ENCODE results near the gene ZCCHC8. TPM values are rescaled to one million over a fixed set of nuclear protein-coding genes. Genes with fewer than 3 reads are reported as not detected.
A peak's percentile ranks its signal among the peaks of the same experiment; 100 is the strongest.
"Not testable (repeated sequence)": the region's sequence is repeated elsewhere in the genome, so short reads cannot be mapped to it uniquely, and the experiment has no call there.

Gene ZCCHC8
- total and polyA plus RNA-seq, 2 of the 8 experiments (the other 6 are each of a cell fraction or from before 2014, with no cell fraction given), result 13.8 to 28.9 TPM

- no peak for TF ChIP-seq BRCA1 (IDR thresholded peaks at IDR 0.05; ENCODE audit: low read depth, low read length)
- no peak for TF ChIP-seq SUZ12 (IDR thresholded peaks at IDR 0.05; ENCODE audit: low read length)
Measured at GRCh38 chr12:122486805-122487426, 13.8 kb downstream of the ZCCHC8 start (continued).

- H2AK5ac ChIP-seq (ENCODE audit: low read depth, low read length); H3K9ac ChIP-seq (replicated peaks in 1 of 4; ENCODE audit: extremely low read depth in 1 of 4, low read depth in 3 of 4, low read length in 3 of 4); H3K9me3 ChIP-seq (ENCODE audit: insufficient read depth in 2 of 2, low read depth in 1 of 2, low read length in 1 of 2); H2AFZ ChIP-seq (ENCODE audit: low read length); H4K20me1 ChIP-seq (replicated peaks in 1 of 2; ENCODE audit: control insufficient read depth in 1 of 2, insufficient read depth in 2 of 2, low read length in 2 of 2); H2BK15ac ChIP-seq (ENCODE audit: low read length); H3K14ac ChIP-seq (ENCODE audit: insufficient read length); H2BK120ac ChIP-seq (replicated peaks; ENCODE audit: low read depth, low read length); H3K4ac ChIP-seq (replicated peaks; ENCODE audit: insufficient read length, low read depth, low read length); H3K23me2 ChIP-seq (ENCODE audit: low read depth, low read length); H3K79me1 ChIP-seq (ENCODE audit: low read depth, low read length); H4K8ac ChIP-seq (ENCODE audit: extremely low read depth, insufficient read depth, low read length); H2BK5ac ChIP-seq (ENCODE audit: low read depth, low read length); H3K4me1 ChIP-seq (replicated peaks in 1 of 4; ENCODE audit: control insufficient read depth in 3 of 4, insufficient read depth in 4 of 4, low read length in 3 of 4); H3K4me3 ChIP-seq (ENCODE audit: extremely low read depth in 1 of 4, insufficient read depth in 2 of 4, low read depth in 3 of 4, low read length in 4 of 4); H3K56ac ChIP-seq (replicated peaks; ENCODE audit: insufficient read length, low read depth, low read length); H4K91ac ChIP-seq (replicated peaks; ENCODE audit: insufficient read length, low read length); H3K18ac ChIP-seq (ENCODE audit: extremely low read depth, low read length); H2BK20ac ChIP-seq (ENCODE audit: low read length); H3K27me3 ChIP-seq (replicated peaks in 1 of 4; ENCODE audit: control insufficient read depth in 3 of 4, extremely low read depth in 1 of 4, insufficient read depth in 3 of 4, low read length in 3 of 4); H4K5ac ChIP-seq (ENCODE audit: insufficient read length, low read depth, low read length); H3K4me2 ChIP-seq (ENCODE audit: insufficient read depth in 1 of 2, low read depth in 2 of 2, low read length in 2 of 2); H2BK12ac ChIP-seq (ENCODE audit: low read depth, low read length); H3K23ac ChIP-seq (ENCODE audit: insufficient read length); FAIRE-seq; H3K79me2 ChIP-seq (ENCODE audit: control insufficient read depth in 1 of 2, insufficient read depth in 2 of 2, low read length in 2 of 2); H3K27ac ChIP-seq (ENCODE audit: low read depth, low read length): not testable (repeated sequence)
- CTCF ChIA-PET (ENCODE audit: partially characterized antibody), result interaction anchor here (1.3 to 2.5 kb wide), 4 partner anchors 10 to 87 kb away, joined by 3 to 8 read pairs (median 6); no protein-coding TSS in a partner anchor
- DNase-seq (ENCODE audit: low read depth in 1 of 2, low spot score in 2 of 2), result peak in 1 of 2 experiments; percentile 16
- 96% methylated on average over 6 of the region's 6 CpGs; no CpG with 5 or more reads in 1 of the 2 experiments for WGBS, 2 experiments (ENCODE audit: extremely low coverage in 1 of 2, insufficient coverage in 1 of 2, insufficient read length in 1 of 2, insufficient replicate concordance in 2 of 2, low coverage in 1 of 2, low lambda C conversion rate in 2 of 2, missing lambda C conversion rate in 1 of 2)
- POLR2A ChIA-PET (ENCODE audit: partially characterized antibody), result interaction anchor here (1.1 to 47.9 kb wide), 3 partner anchors 11 to 40 kb away, joined by 5 to 1221 read pairs (median 6); partner anchors contain the start of genes KNTC1 and RSRC2
- peaks cover 8 to 84% (median 46%) of the 10 kb centered on the region in 4 experiments for H3K36me3 ChIP-seq (ENCODE audit: control insufficient read depth in 2 of 4, insufficient read depth in 4 of 4, low read length in 3 of 4)
Measured at GRCh38 chr12:122486360-122486759, 14.4 kb downstream of the ZCCHC8 start.

Data from H1 (cell line).